Upper lobe of right lung (tissue), 1 donor: ENCODE data around the gene SLC39A7. TPM values are rescaled to one million over a fixed set of nuclear protein-coding genes. Genes with fewer than 3 reads are reported as not detected.
A peak's percentile ranks its signal among the peaks of the same experiment; 100 is the strongest.

Experiments
- ATAC-seq: fragments of 200-7000 bp; cut with Tn5 transposase; one replicate; pipeline ENCODE4 v1.9.1; 2020; ENCODE audit warnings: mild to moderate bottlenecking, moderate library complexity
- DNase-seq: peaks from one replicate; pipeline ENCODE4 v3.0.0-alpha.2; 2020
- H3K27ac ChIP-seq: fragments of 200-600 bp; one replicate; pipeline ENCODE4 v1.8.0; 2022
- H3K27me3 ChIP-seq: fragments of 200-600 bp; one replicate; pipeline ENCODE4 v1.8.0; 2022; ENCODE audit warnings: mild to moderate bottlenecking
- H3K36me3 ChIP-seq: fragments of 200-600 bp; one replicate; pipeline ENCODE4 v1.8.0; 2022
- H3K4me1 ChIP-seq: fragments of 200-600 bp; one replicate; pipeline ENCODE4 v1.8.0; 2022
- H3K4me3 ChIP-seq: fragments of 200-600 bp; one replicate; pipeline ENCODE4 v1.8.0; 2022; ENCODE audit warnings: mild to moderate bottlenecking
- H3K9me3 ChIP-seq: fragments of 200-600 bp; one replicate; pipeline ENCODE4 v1.8.0; 2022
- CTCF ChIP-seq: fragments of 200-600 bp; IDR thresholded peaks from one replicate; pipeline ENCODE4 v1.8.0; 2022; ENCODE audit warnings: antibody characterized with exemption
- intact Hi-C: fragments of 100-400 bp; cut with DNase I; formaldehyde crosslinking; loops from one replicate; pipeline ENCODE4 v1.11.0; 2022
- total RNA-seq: library from RNA; stranded (reverse); fragmentation: NEBNext Ultra II Directional; extraction: Animal tissue kit (Norgen Biotek cat#: 25700); gene quantifications from one replicate; pipeline ENCODE4 v1.2.1, GENCODE V29; 2021
- donor health status: DM: no; HTN: yes; CAD: no; lungs with severe emphysema.

Gene SLC39A7
- total RNA-seq, 1 donor from 2014 or later: 89.1 TPM

DNA sequence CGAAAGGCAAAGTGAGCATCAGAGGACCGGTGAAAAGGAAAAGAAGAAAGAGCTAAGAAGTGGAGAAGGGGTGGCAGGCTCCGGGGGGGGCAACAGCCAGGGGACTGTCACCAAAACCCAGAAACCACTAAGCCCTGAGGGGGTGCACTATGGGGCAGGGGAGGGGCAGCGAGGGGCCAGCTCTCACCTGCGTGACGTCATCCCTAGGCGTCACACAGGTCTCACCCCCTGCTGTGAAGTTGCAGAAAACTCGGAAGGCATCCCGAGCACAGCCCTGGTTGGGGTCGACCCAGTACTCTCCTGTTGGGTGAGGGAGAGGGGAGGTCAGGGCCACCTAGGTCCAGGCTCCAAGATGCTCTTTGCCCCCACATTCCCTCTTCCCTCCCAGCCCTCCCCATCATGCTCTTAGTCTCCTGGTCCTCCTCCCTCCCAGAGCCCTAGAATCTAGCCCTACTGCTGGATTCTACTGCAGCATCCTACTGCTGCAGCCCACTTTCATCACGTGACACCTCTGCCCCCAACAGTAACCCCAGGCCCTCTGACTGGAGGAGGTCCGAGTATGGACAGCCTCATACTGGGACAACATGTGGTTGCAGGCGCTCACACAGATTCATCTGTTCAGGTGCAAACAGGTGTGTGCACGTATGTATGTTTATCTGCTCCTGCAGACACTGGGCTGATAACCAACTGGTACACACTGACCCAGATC is 35.8 kb upstream of the SLC39A7 start:
- no peaks in the 10 kb centered on the region for H3K36me3 ChIP-seq
- no peak overlapping the region for H3K4me3 ChIP-seq
- H3K9me3 ChIP-seq: no peaks in the 10 kb centered on the region
- H3K27me3 ChIP-seq: no peaks in the 10 kb centered on the region
- H3K27ac ChIP-seq: no peak overlapping the region
- DNase-seq: no peak
- peaks cover 13% of the 10 kb centered on the region for H3K4me1 ChIP-seq
- ATAC-seq: no peak
- no peak for TF ChIP-seq CTCF
- intact Hi-C loops: loop anchor here (10.0 kb wide), 1 partner anchor 80 kb away; no protein-coding TSS in a partner anchor

DNA sequence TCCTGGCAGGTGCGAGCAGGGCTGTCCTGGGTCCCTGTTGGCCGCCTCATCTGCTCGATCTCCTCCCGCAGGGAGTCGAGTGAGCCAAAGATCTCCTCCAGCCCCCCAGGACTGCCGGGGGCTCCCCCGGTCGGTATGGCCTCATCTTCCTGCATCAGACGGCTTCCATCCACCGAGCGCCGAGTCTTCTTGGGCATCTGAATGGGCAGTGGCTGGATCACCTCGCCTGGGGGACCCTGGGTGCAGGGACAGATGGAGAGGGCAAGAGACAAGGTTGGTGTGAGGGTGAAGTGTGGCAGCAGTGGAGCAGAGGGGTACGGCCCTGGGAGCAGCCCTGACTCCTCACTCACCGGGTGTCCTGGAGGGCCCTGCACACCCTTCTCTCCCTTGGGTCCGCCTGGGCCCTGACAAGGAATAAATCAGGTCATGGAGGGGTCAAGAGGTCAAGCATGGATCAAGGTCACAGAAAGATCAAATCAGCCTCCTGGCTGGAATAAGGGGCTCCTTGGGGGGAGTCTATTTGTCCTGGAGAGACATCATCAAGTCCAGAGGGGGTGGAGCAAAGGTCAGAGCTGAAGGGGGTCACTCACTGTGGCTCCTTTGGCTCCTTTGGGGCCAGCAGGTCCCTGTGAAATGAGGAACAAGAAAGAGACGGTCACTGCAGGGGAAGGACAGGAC is 34.9 kb upstream of the SLC39A7 start:
- Histone ChIP-seq H3K4me3 (no peak overlapping the region), H3K36me3 (no peaks in the 10 kb centered on the region), H3K27ac (no peak overlapping the region), H3K27me3 (no peaks in the 10 kb centered on the region), H3K4me1 (peaks cover 10% of the 10 kb centered on the region), H3K9me3 (no peaks in the 10 kb centered on the region)
- no peak for TF ChIP-seq CTCF
- intact Hi-C loops: loop anchor here (10.0 kb wide), 1 partner anchor 79 kb away; no protein-coding TSS in a partner anchor
- ATAC-seq (no peak), DNase-seq (peak; percentile 59)

DNA sequence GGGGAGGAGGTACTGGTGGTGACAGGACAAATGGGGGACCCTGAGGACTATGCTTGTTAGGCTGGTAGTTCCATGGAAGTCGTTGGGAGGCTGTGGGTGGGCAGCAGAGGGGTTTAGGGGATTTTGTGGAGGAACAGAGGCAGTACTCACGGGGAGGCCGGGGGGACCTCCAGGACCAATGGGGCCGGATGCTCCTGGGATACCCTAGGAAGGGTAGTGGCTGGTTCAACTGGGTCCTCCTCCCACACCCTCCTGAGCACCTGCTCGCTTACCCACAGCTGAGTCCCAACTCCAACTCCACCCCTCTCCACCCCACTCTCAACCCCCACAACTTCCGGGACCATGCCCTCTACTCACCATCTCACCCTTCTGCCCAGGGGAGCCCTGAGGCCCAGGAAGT is 34.3 kb upstream of the SLC39A7 start:
- no peaks in the 10 kb centered on the region for H3K9me3 ChIP-seq
- H3K4me1 ChIP-seq: peaks cover 4% of the 10 kb centered on the region
- peak; percentile 13 for DNase-seq
- intact Hi-C loops: loop anchor here (10.0 kb wide), 1 partner anchor 78 kb away; no protein-coding TSS in a partner anchor
- no peak overlapping the region for H3K27ac ChIP-seq
- TF ChIP-seq CTCF: no peak
- no peaks in the 10 kb centered on the region for H3K27me3 ChIP-seq
- no peak for ATAC-seq
- H3K4me3 ChIP-seq: no peak overlapping the region
- H3K36me3 ChIP-seq: no peaks in the 10 kb centered on the region

DNA sequence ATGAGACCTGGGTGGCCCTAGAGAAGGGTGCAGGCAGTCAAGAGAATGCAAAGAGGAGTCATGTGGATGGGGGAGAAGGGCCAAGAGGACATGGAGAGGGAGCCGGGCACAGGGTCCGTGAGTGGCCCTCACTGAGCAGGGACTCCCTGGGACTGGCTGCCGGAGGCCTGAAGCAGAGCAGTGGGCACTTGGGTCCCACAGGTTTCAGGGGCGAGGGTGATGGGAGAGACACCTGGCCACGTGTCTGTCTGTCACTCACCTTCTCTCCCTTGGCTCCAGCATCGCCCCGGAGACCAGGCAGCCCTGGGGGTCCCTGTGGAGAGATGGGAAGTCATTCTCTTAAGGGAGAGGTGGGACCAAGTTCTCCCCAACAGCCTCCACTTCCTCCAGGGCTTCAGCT is 33.9 kb upstream of the SLC39A7 start:
- H3K27me3 ChIP-seq: no peaks in the 10 kb centered on the region
- peaks cover 1% of the 10 kb centered on the region for H3K4me1 ChIP-seq
- H3K4me3 ChIP-seq: no peak overlapping the region
- intact Hi-C loops: loop anchor here (10.0 kb wide), 1 partner anchor 78 kb away; no protein-coding TSS in a partner anchor
- ATAC-seq (no peak), DNase-seq (peak; percentile 49)
- H3K36me3 ChIP-seq: no peaks in the 10 kb centered on the region
- no peak for TF ChIP-seq CTCF
- no peaks in the 10 kb centered on the region for H3K9me3 ChIP-seq
- no peak overlapping the region for H3K27ac ChIP-seq

GRCh38 chr6:33167374-33168283 is 33.0 kb upstream of the SLC39A7 start:
- Histone ChIP-seq H3K27ac (no peak overlapping the region), H3K4me1 (no peaks in the 10 kb centered on the region), H3K4me3 (no peak overlapping the region), H3K27me3 (no peaks in the 10 kb centered on the region), H3K36me3 (no peaks in the 10 kb centered on the region), H3K9me3 (no peaks in the 10 kb centered on the region)
- intact Hi-C loops: loop anchor here (10.0 kb wide), 1 partner anchor 77 kb away; no protein-coding TSS in a partner anchor
- no peak for TF ChIP-seq CTCF
- ATAC-seq (no peak), DNase-seq (peak; percentile 59)
